Measurements from ENCODE around the gene MTIF2.
"Not testable (repeated sequence)": the region's sequence is repeated elsewhere in the genome, so short reads cannot be mapped to it uniquely, and the experiment has no call there.

Gene MTIF2

GRCh38 chr2:55231546-55232083 lies 37.4 kb downstream of the MTIF2 start:
- H3K4me3 ChIP-seq (ENCODE audit: insufficient read depth, low read depth, low read length, poor library complexity, severe bottlenecking) = peak overlapping the region; percentile 85
- no peak for DNase-seq
- H3K9me3 ChIP-seq (ENCODE audit: control insufficient read depth, low read length) = no peaks in the 10 kb centered on the region
- H3K27ac ChIP-seq (ENCODE audit: insufficient read depth, low read length, poor library complexity, severe bottlenecking) = peak overlapping the region; percentile 98
- H3K36me3 ChIP-seq (ENCODE audit: control insufficient read depth, insufficient read depth, low read length) = peaks cover 28% of the 10 kb centered on the region
- H3K27me3 ChIP-seq (replicated peaks; ENCODE audit: control insufficient read depth, insufficient read depth, low read length, poor library complexity, severe bottlenecking) = no peaks in the 10 kb centered on the region
- peaks cover 17% of the 10 kb centered on the region for H3K4me1 ChIP-seq (ENCODE audit: control insufficient read depth, insufficient read depth, low read length, poor library complexity, severe bottlenecking)

GRCh38 chr2:55230551-55230950 lies 38.5 kb downstream of the MTIF2 start:
- Histone ChIP-seq H3K27ac (ENCODE audit: insufficient read depth, low read length, poor library complexity, severe bottlenecking) (no peak overlapping the region), H3K36me3 (ENCODE audit: control insufficient read depth, insufficient read depth, low read length) (peaks cover 17% of the 10 kb centered on the region), H3K27me3 (replicated peaks; ENCODE audit: control insufficient read depth, insufficient read depth, low read length, poor library complexity, severe bottlenecking) (no peaks in the 10 kb centered on the region), H3K4me3 (ENCODE audit: insufficient read depth, low read depth, low read length, poor library complexity, severe bottlenecking) (no peak overlapping the region), H3K4me1 (ENCODE audit: control insufficient read depth, insufficient read depth, low read length, poor library complexity, severe bottlenecking) (peaks cover 17% of the 10 kb centered on the region), H3K9me3 (ENCODE audit: control insufficient read depth, low read length) (no peaks in the 10 kb centered on the region)
- DNase-seq = no peak

GRCh38 chr2:55229221-55229620 lies 39.8 kb downstream of the MTIF2 start:
- peaks cover 17% of the 10 kb centered on the region for H3K4me1 ChIP-seq (ENCODE audit: control insufficient read depth, insufficient read depth, low read length, poor library complexity, severe bottlenecking)
- no peaks in the 10 kb centered on the region for H3K9me3 ChIP-seq (ENCODE audit: control insufficient read depth, low read length)
- H3K27me3 ChIP-seq (replicated peaks; ENCODE audit: control insufficient read depth, insufficient read depth, low read length, poor library complexity, severe bottlenecking) = no peaks in the 10 kb centered on the region
- peaks cover 4% of the 10 kb centered on the region for H3K36me3 ChIP-seq (ENCODE audit: control insufficient read depth, insufficient read depth, low read length)
- no peak overlapping the region for H3K4me3 ChIP-seq (ENCODE audit: insufficient read depth, low read depth, low read length, poor library complexity, severe bottlenecking)
- no peak for DNase-seq
- H3K27ac ChIP-seq (ENCODE audit: insufficient read depth, low read length, poor library complexity, severe bottlenecking) = no peak overlapping the region

GRCh38 chr2:55228226-55228563 lies 40.8 kb downstream of the MTIF2 start:
- peak overlapping the region; percentile 24 for H3K4me3 ChIP-seq (ENCODE audit: insufficient read depth, low read depth, low read length, poor library complexity, severe bottlenecking)
- no peaks in the 10 kb centered on the region for H3K27me3 ChIP-seq (replicated peaks; ENCODE audit: control insufficient read depth, insufficient read depth, low read length, poor library complexity, severe bottlenecking)
- no peak overlapping the region for H3K27ac ChIP-seq (ENCODE audit: insufficient read depth, low read length, poor library complexity, severe bottlenecking)
- DNase-seq = no peak
- no peaks in the 10 kb centered on the region for H3K9me3 ChIP-seq (ENCODE audit: control insufficient read depth, low read length)
- peaks cover 13% of the 10 kb centered on the region for H3K4me1 ChIP-seq (ENCODE audit: control insufficient read depth, insufficient read depth, low read length, poor library complexity, severe bottlenecking)
- H3K36me3 ChIP-seq (ENCODE audit: control insufficient read depth, insufficient read depth, low read length) = no peaks in the 10 kb centered on the region

GRCh38 chr2:55227437-55228225 lies 41.4 kb downstream of the MTIF2 start:
- H3K36me3 ChIP-seq (ENCODE audit: control insufficient read depth, insufficient read depth, low read length); H3K27ac ChIP-seq (ENCODE audit: insufficient read depth, low read length, poor library complexity, severe bottlenecking); H3K9me3 ChIP-seq (ENCODE audit: control insufficient read depth, low read length); H3K27me3 ChIP-seq (replicated peaks; ENCODE audit: control insufficient read depth, insufficient read depth, low read length, poor library complexity, severe bottlenecking); DNase-seq: not testable (repeated sequence)
- peak overlapping the region; percentile 24 for H3K4me3 ChIP-seq (ENCODE audit: insufficient read depth, low read depth, low read length, poor library complexity, severe bottlenecking)
- H3K4me1 ChIP-seq (ENCODE audit: control insufficient read depth, insufficient read depth, low read length, poor library complexity, severe bottlenecking) = peaks cover 13% of the 10 kb centered on the region

- Histone ChIP-seq H3K27me3 (replicated peaks; ENCODE audit: control insufficient read depth, insufficient read depth, low read length, poor library complexity, severe bottlenecking) (no peaks in the 10 kb centered on the region), H3K27ac (ENCODE audit: insufficient read depth, low read length, poor library complexity, severe bottlenecking) (no peak overlapping the region), H3K36me3 (ENCODE audit: control insufficient read depth, insufficient read depth, low read length) (no peaks in the 10 kb centered on the region), H3K9me3 (ENCODE audit: control insufficient read depth, low read length) (no peaks in the 10 kb centered on the region), H3K4me1 (ENCODE audit: control insufficient read depth, insufficient read depth, low read length, poor library complexity, severe bottlenecking) (peaks cover 12% of the 10 kb centered on the region), H3K4me3 (ENCODE audit: insufficient read depth, low read depth, low read length, poor library complexity, severe bottlenecking) (no peak overlapping the region)
- DNase-seq = no peak
These were observed 43.5 kb downstream of the MTIF2 start for GRCh38 chr2:55225481-55226020.

GRCh38 chr2:55224761-55225261 lies 44.2 kb downstream of the MTIF2 start:
- Histone ChIP-seq H3K4me3 (ENCODE audit: insufficient read depth, low read depth, low read length, poor library complexity, severe bottlenecking) (no peak overlapping the region), H3K4me1 (ENCODE audit: control insufficient read depth, insufficient read depth, low read length, poor library complexity, severe bottlenecking) (peaks cover 13% of the 10 kb centered on the region), H3K9me3 (ENCODE audit: control insufficient read depth, low read length) (no peaks in the 10 kb centered on the region), H3K36me3 (ENCODE audit: control insufficient read depth, insufficient read depth, low read length) (no peaks in the 10 kb centered on the region), H3K27me3 (replicated peaks; ENCODE audit: control insufficient read depth, insufficient read depth, low read length, poor library complexity, severe bottlenecking) (no peaks in the 10 kb centered on the region), H3K27ac (ENCODE audit: insufficient read depth, low read length, poor library complexity, severe bottlenecking) (no peak overlapping the region)
- no peak for DNase-seq

GRCh38 chr2:55223958-55224760 lies 44.9 kb downstream of the MTIF2 start:
- peaks cover 13% of the 10 kb centered on the region for H3K4me1 ChIP-seq (ENCODE audit: control insufficient read depth, insufficient read depth, low read length, poor library complexity, severe bottlenecking)
- DNase-seq = no peak
- H3K4me3 ChIP-seq (ENCODE audit: insufficient read depth, low read depth, low read length, poor library complexity, severe bottlenecking) = no peak overlapping the region
- no peak overlapping the region for H3K27ac ChIP-seq (ENCODE audit: insufficient read depth, low read length, poor library complexity, severe bottlenecking)
- H3K9me3 ChIP-seq (ENCODE audit: control insufficient read depth, low read length) = no peaks in the 10 kb centered on the region
- H3K36me3 ChIP-seq (ENCODE audit: control insufficient read depth, insufficient read depth, low read length) = no peaks in the 10 kb centered on the region
- no peaks in the 10 kb centered on the region for H3K27me3 ChIP-seq (replicated peaks; ENCODE audit: control insufficient read depth, insufficient read depth, low read length, poor library complexity, severe bottlenecking)

GRCh38 chr2:55213822-55214221 lies 55.2 kb downstream of the MTIF2 start:
- Histone ChIP-seq H3K27ac (ENCODE audit: insufficient read depth, low read length, poor library complexity, severe bottlenecking) (no peak overlapping the region), H3K9me3 (ENCODE audit: control insufficient read depth, low read length) (no peaks in the 10 kb centered on the region), H3K27me3 (replicated peaks; ENCODE audit: control insufficient read depth, insufficient read depth, low read length, poor library complexity, severe bottlenecking) (no peaks in the 10 kb centered on the region), H3K4me1 (ENCODE audit: control insufficient read depth, insufficient read depth, low read length, poor library complexity, severe bottlenecking) (no peaks in the 10 kb centered on the region), H3K36me3 (ENCODE audit: control insufficient read depth, insufficient read depth, low read length) (no peaks in the 10 kb centered on the region), H3K4me3 (ENCODE audit: insufficient read depth, low read depth, low read length, poor library complexity, severe bottlenecking) (no peak overlapping the region)
- no peak for DNase-seq

Measured in effector memory CD4-positive, alpha-beta T cell (primary cell).